Measurements from ENCODE around the gene DNAJC9. TPM values are rescaled to one million over a fixed set of nuclear protein-coding genes. Genes with fewer than 3 reads are reported as not detected.

Gene DNAJC9
- total and polyA plus RNA-seq, 2 of the 4 experiments (the other 2 are of a cell fraction): 20.0 to 28.7 TPM

DNA sequence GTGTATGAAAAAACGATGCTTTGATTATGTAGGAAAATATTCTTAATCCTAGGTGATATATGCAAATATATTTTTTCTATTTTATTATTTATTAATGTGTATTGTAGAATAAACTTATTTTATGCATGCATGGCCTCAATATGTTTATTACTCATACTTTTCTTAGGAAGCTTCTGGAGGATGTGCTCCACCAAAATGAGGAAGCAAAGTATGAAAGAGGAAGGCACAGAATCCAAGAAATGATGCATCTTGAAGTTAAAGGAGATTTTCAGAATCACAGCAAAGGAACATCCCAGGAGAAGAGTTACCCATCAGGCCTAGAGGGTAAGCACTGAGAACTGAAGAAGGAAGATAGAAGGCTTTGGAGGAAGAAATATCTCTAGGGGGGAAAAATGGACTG lies 40.4 kb upstream of the DNAJC9 start:
- no peak overlapping the region for H3K4me2 ChIP-seq (ENCODE audit: low read depth, low read length)
- H3K9ac ChIP-seq (ENCODE audit: low read depth, low read length): no peak overlapping the region
- no peak overlapping the region for H2AK9ac ChIP-seq (replicated peaks; ENCODE audit: low read depth, low read length, poor library complexity)
- no peak overlapping the region for H2BK5ac ChIP-seq (ENCODE audit: low read depth, low read length, poor library complexity, severe bottlenecking)
- no peak overlapping the region for H3K4ac ChIP-seq (ENCODE audit: low read depth, low read length)
- peaks cover 5% of the 10 kb centered on the region; the same call in 1 of the 2 replicates for H3K27me3 ChIP-seq (ENCODE audit: control insufficient read depth, insufficient read depth, low read length)
- no peak overlapping the region for H2BK120ac ChIP-seq (ENCODE audit: low read depth, low read length)
- ATAC-seq (ENCODE audit: low read depth) (no peak), DNase-seq (no peak)
- H3K27ac ChIP-seq (ENCODE audit: insufficient read depth, low read length): no peak overlapping the region
- H3K36me3 ChIP-seq (ENCODE audit: control insufficient read depth, insufficient read depth, low read length): no peaks in the 10 kb centered on the region
- H3K4me3 ChIP-seq (ENCODE audit: insufficient read depth, low read depth, low read length): no peak overlapping the region
- H3K9me3 ChIP-seq (ENCODE audit: control insufficient read depth, insufficient read depth, low read length): no peaks in the 10 kb centered on the region
- H3K4me1 ChIP-seq (ENCODE audit: control insufficient read depth, insufficient read depth, low read length): no peaks in the 10 kb centered on the region
- H2AK5ac ChIP-seq (ENCODE audit: low read depth, low read length): no peak overlapping the region
- whole genome bisulfite sequencing, 2 experiments (ENCODE audit: extremely low coverage in 2 of 2, insufficient read length in 1 of 2): no CpG with 5 or more reads among the region's 1 CpG
- CTCF ChIA-PET: no interaction called here
- no peak overlapping the region for H4K5ac ChIP-seq (ENCODE audit: low read depth, low read length)
- H2BK15ac ChIP-seq (ENCODE audit: low read depth, low read length): no peak overlapping the region
- intact Hi-C loops (cut with micrococcal nuclease): no loop called here
- no peaks in the 10 kb centered on the region for H3K79me1 ChIP-seq (ENCODE audit: low read depth in 1 of 2, low read length in 2 of 2)
- no peaks in the 10 kb centered on the region for H3K9me1 ChIP-seq (ENCODE audit: insufficient read depth, low read length)
- in situ Hi-C loops (cut with MboI; ENCODE audit: low sequenced_read_pairs): no loop called here
- POLR2A ChIA-PET (ENCODE audit: unreplicated experiment): no interaction called here
- no peak overlapping the region for H3K18ac ChIP-seq (ENCODE audit: low read depth, low read length)
- H4K91ac ChIP-seq (ENCODE audit: insufficient read depth, low read depth, low read length): no peak overlapping the region
- H2AFZ ChIP-seq (replicated peaks; ENCODE audit: low read length, poor library complexity): no peak overlapping the region
- H4K20me1 ChIP-seq (ENCODE audit: insufficient read depth, low read length): no peaks in the 10 kb centered on the region
- no peak overlapping the region for H3K14ac ChIP-seq (replicated peaks; ENCODE audit: low read depth, low read length)
- dilution Hi-C loops (cut with HindIII; ENCODE audit: low sequenced_read_pairs, unreplicated experiment): no loop called here
- H4K8ac ChIP-seq (ENCODE audit: low read depth in 2 of 2, low read length in 2 of 2): no peak overlapping the region
- no peak overlapping the region for H3K56ac ChIP-seq (ENCODE audit: extremely low read depth, insufficient read depth, low read length)
- no peak for TF ChIP-seq MAFK (IDR thresholded peaks at IDR 0.05; ENCODE audit: low read depth, low read length)
- no peak for TF ChIP-seq ELK1 (IDR thresholded peaks at IDR 0.05; ENCODE audit: borderline replicate concordance, low read depth, low read length)
- TF ChIP-seq USF2 (IDR thresholded peaks at IDR 0.05; ENCODE audit: low read depth, low read length): no peak
- TF ChIP-seq, protein P1, sequence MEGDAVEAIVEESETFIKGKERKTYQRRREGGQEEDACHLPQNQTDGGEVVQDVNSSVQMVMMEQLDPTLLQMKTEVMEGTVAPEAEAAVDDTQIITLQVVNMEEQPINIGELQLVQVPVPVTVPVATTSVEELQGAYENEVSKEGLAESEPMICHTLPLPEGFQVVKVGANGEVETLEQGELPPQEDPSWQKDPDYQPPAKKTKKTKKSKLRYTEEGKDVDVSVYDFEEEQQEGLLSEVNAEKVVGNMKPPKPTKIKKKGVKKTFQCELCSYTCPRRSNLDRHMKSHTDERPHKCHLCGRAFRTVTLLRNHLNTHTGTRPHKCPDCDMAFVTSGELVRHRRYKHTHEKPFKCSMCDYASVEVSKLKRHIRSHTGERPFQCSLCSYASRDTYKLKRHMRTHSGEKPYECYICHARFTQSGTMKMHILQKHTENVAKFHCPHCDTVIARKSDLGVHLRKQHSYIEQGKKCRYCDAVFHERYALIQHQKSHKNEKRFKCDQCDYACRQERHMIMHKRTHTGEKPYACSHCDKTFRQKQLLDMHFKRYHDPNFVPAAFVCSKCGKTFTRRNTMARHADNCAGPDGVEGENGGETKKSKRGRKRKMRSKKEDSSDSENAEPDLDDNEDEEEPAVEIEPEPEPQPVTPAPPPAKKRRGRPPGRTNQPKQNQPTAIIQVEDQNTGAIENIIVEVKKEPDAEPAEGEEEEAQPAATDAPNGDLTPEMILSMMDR (conservative IDR thresholded peaks at IDR 0.05; ENCODE audit: low read depth, low read length): no peak
- no peak overlapping the region for H3K23ac ChIP-seq (ENCODE audit: low read depth, low read length)
- BruUV-seq (replicated peaks): no TSS peak
- H2BK20ac ChIP-seq (ENCODE audit: low read depth, low read length): no peak overlapping the region
